Raji (cell line): Measurements from ENCODE around the gene EXOSC2.

Source experiments
- POLR2A ChIP-seq: IDR thresholded peaks from 2 replicates; pipeline ENCODE4 v1.6.1; 2011; ENCODE audit warnings: low read depth, low read length, control low read depth; ENCODE audit not compliant: insufficient read depth

Gene EXOSC2, protein sequence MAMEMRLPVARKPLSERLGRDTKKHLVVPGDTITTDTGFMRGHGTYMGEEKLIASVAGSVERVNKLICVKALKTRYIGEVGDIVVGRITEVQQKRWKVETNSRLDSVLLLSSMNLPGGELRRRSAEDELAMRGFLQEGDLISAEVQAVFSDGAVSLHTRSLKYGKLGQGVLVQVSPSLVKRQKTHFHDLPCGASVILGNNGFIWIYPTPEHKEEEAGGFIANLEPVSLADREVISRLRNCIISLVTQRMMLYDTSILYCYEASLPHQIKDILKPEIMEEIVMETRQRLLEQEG

DNA sequence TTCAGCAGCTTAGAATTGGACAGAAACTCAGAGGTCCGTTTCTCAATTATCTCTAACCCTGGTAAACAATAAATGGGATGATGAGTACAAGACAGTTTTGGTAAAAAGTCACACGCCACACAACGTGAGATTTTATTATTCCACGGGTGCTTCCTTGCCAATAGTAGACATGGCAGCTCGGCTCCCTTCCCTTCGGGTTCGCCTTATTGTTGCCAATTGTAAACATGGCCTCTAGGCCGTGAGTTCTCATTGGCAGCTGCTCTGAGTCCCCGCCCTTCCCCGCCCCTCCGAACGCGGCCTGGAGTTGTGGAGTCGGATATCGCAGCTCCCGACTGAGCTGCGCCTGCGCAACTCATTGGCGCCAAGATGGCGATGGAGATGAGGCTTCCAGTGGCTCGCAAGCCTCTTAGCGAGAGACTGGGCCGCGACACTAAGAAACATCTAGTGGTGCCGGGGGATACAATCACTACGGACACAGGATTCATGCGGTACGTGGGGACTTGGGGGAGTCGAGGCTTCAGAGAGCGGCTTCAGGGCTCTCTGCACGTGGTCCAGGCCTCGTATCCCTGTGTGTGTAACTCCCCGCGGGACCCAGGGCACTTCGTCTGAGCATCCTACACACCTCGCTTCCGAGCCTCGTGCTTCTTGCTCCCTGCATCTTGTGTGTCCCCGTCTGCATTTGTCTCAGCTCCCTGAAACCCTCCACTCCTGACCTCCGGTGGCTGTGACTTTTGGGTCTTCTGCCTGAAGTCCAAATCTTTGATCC, at the start of gene EXOSC2:
Gene EXOSC2, plus strand, starts transcription at position 355 of the 766 bp plus-strand sequence. Its CDS starts 12 bp downstream, at position 367.
- TF ChIP-seq POLR2A, result peak; percentile 97

DNA sequence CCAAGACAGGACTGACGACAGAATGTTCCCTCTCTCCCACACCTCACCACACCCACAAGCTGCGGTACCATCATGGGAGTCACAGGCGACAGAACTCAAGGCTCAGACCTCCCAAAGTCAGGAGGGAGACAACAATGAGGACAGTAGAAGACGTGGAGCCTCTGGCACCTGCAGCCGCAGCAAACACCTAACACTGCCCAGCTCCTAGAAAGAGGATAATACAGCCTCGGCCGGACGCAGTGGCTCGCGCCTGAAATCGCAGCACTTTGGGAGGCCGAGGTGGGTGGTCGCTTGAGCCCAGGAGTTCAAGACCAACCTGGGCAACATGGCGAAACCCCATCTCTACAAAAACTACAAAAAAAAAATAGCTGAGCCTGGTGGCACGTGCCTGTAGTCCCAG, 42.4 kb upstream of the EXOSC2 start:
- no peak for TF ChIP-seq POLR2A

DNA sequence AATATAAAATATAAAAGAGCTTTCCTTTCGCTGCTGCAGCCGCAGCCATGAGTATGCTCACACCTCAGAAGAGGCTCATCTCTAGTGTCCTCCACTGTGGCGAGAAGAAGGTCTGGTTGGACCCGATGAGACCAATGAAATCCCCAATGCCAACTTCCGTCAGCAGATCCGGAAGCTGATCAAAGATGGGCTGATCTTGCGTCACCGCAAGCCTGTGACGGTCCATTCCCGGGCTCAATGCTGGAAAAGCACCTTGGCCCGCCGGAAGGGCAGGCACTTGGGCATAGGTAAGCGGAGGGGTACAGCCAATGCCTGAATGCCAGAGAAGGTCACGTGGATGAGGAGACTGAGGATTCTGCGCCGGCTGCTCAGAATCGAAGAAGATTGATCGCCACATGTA, 41.8 kb upstream of the EXOSC2 start:
- no peak for TF ChIP-seq POLR2A

DNA sequence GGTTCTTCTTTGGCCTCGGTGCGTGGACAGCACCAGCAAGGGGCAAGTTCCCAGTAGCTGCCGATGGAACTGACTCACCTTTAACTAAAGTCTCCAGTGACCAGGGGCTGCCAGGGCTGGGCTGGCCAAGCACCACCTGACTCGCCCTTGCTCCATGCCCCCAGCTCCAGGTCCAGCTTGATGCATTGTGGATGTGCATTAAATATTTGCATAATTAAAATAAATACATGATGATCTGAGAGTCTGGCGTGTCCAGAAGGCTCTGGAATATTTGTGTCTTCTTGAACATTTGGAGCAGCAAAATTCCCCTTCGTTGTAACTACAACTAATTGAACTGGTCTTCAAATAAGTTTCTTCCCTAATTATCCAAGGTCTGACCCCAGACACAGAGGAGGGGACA, 38.7 kb upstream of the EXOSC2 start:
- TF ChIP-seq POLR2A, result no peak

DNA sequence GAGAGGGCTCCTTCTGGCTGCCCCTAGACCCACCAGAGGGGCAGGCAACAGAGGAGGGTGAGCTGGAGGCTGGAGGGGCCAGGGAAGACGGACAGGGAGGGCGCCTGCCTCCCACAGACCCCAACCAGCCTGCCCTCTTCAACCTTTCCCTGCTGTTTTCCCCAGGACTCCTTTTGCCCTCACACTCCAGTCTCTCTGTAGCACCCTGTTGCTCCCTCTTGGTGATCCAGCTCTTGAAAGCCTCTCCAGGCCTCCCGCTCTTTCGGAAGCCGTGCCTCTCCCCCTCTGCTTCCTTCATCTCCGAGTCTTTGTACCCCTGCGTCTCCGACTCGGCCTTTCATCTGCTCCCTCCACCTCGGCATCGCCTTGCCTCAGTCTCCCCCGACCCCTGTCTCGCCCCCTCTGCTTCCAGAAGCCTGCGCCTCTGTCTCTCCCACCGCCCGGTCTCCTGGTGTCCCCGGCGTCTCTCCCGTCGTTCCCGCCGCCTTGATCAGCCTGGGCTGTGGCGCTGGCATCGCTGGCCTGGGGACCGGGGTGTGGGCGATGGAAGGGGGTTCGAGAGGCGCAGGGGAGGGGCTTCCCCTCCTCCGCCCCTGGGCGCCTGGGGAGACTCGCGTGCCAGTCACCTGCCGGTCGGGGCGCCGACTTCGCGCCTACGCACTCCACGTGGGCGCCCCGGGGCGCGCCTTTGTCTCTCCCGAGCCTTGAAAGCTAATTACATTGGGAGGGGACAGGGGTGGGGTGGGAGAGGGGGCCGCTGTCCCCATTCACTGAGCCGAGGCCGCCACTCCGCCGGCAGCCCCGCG, 34.5 kb upstream of the EXOSC2 start:
- no peak for TF ChIP-seq POLR2A

DNA sequence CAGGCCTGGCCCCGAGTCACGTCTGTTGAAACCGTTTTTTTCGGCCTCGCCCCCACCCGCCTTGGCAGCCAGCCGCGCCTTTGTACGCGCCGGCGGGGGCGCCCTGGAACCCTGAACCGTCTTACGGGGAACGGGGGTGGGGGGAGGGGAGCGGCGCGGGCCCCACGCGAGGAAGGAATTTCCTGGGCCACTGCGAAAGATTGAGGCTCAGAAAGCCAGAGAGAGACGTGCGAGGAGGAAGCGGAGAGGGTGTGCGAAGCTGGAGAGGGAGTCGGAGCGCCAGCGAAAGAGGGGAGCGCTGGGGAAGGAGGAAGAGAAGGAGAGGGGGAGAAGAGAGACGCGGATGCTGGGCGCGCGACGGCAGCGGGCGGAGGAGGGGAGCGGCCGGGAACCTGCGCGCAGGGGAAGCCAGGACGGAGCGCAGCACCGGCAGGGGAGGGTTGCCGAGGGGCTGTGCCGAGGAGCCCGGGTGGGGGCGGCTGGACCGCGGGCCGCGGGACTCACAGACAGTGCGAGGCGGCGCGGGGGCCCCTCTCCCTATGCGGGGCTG, 33.8 kb upstream of the EXOSC2 start:
- TF ChIP-seq POLR2A, result no peak

DNA sequence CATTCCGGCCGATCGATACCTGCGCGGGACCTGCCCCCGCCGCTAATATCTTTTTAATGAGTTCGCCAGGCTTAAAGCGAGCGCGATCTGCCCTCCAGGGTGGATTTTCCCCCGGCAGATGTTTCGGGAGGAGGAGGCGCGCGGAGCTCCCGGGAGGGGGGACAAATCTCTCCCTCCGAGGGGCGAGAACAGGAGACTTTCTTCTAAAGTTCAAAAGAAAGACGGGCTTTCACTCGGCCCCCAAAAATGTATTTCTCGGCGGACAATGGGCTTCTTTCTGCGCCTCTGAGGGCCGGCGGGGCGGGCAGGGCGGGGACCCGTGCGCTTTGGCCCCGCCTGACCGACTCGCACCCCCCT, 33.3 kb upstream of the EXOSC2 start:
- no peak for TF ChIP-seq POLR2A

DNA sequence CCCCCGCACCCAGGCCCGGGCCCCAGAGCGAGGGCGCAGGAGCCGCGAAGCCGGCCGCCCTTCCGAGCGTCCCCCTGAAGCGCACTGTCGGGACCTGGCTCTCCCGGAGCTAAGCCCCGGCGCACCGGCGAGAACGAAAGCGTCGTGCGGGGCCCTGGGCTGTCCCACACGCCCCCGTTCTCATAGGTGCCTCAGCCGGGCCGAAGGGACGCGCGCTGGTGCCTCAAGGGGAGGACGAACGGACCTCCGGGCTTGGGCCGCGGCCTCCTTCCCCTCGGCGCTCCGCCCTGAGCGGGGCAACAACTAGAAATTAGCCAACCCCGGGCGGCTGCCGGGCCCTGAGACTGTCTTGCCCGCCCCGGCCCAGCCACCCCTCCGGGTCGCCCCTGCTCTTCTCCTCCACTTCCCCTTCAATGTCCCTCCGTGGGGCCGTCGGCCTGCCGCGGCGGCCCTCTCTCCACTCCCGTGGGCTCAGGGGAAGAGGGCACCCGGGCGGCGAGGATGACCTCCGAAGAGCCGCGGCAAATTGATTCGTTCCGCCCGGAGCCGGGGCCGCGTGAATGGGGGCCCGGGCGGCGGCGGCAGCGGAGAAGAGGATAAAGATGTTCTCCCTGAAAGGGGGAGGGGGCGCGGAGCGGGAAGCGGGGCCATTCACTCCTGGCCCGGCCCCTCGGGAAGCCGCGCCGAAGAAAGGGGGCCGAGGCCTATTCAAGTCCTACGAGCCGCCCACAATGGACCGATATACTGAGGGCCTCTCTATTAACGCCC, 32.7 kb upstream of the EXOSC2 start:
- TF ChIP-seq POLR2A, result no peak

DNA sequence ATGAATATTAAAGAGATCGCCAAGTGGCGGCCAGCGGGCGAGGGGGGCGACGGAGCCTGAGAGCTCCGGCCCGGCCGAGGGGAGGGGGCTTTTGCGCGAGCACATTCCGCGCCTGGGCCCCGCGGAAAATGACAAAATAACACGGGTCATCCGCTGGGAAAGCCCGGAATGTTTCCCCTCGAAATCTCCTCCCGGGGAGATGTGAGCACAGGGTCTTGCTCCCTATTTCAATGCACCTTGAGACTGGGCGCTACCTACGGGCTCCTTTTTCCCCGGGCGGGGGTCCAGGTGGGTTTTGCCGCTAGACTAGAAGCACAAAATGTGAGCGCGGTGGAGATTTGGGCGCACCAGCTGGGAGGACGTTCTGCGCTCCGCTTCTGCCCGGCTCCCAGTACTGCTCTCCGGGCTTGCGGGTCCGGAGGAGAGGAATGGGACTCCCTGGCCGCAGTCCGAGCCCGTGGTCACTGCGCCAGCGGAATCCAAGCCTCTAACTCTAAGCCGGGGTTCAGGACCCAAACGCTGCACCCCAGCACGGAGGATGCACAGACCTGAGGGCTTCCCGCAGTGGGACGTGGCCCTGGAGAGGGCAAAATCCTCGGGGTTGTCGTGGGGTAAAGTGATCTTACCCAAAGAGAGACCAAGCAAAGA, 32.0 kb upstream of the EXOSC2 start:
- TF ChIP-seq POLR2A, result no peak

DNA sequence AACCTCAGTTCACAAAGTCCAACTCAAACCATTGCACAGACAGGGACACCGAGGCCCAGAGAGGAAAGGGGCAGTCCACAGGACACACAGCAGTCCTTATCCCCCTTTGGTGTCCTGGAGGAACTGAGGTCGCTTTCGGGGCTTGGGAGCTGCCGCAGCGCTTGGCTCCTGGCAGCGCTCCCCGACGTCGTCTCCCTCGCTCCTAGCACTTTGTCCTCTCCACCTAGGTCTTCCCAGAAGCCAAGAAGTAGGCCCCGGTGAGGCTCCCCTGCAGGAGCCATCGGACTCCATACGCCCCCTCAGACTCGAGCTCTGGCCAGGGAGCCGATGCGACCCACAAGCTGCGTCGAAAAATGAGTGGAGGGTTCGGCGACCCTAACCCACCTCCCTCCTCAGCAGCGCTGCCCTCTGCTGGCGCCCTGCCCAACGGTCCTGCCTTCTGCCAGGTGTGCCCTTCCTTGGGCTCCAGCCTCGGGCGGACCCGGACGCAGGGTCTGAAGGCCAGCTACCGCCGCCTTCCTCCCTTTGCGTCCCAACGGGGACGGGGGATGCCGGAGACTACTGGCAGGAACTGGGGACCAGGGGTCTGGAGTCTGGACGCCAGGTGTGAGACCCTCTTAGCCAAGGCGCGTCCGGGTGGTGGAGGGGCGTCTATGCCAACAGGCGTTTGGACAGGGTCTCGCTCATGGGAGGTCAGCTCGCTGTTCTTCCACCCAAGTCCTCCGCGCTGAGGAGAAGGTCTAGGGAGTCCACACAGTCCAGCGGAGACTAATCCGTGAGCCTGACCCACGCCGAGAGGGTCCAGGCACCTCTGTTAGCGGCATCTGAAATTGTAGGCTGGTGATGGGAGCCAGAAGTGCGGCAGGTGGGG, 31.2 kb upstream of the EXOSC2 start:
- no peak for TF ChIP-seq POLR2A

DNA sequence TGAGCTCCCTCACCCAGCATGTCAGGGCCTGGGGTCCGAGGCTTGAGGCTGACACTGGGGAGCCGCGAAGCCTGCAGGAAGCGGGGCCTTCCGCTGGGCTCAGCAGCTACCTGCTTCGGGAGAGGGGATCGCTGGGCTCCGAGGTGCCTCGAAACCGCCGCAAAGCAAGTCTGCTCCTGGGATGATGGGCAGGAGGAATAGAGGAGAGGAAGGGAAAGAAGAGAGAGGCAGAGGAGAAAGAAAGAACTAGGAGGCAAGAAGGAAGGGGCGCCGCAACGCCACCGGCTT, 30.7 kb upstream of the EXOSC2 start:
- no peak for TF ChIP-seq POLR2A

DNA sequence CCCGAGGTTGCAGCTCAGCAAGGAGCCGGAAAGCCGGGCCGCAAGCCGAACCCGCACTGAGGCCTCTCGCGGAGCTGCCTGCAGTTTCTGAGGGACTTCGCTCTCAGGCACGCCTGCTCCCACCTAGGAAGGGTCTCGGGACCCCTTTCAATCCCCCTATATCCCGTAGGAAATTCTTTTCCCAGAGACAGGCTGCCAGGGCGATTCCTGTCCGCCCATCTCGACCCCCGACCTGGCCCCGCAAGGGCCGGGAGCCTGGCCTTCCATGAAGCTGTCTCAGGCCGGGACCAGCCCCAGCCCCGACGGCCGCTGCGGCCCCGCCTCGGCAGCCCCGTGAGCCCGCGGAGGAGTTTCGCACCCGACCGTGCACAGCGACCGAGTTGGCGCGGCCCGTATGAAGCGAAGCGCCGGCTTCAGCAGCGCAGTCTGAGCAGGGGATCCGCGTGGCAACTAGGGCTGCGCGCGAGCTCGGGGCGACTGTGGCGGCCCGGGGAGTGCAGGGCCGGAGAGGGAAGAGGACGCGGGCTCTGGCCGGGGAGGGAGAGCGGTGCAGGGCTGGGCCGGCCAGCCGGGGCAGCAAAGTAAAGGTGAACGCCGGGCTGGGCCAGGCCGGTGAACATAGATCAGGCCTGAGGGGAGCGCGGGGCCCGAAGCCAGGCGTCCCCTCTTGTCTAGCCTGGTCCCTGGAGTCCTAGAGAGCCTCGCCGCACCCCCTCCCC, 30.2 kb upstream of the EXOSC2 start:
- no peak for TF ChIP-seq POLR2A

DNA sequence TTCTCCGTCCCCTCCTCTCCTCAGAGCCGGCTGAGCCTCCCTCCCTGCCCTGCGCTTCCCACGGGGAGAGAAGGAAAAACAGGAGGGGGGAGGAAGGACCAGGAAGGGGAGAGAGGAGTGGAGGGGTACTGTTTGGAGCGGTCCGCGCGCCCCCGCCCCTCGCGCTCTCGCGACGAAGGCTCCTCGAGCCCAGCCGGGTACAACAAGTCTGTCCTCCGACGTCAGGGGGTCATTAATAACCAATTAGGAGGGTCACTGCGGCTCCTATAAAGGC, 29.7 kb upstream of the EXOSC2 start:
- TF ChIP-seq POLR2A, result no peak
